Right lobe of liver (tissue), 6 donors: ENCODE measurements around the gene SYT15. TPM values are rescaled to one million over a fixed set of nuclear protein-coding genes. Genes with fewer than 3 reads are reported as not detected.
"Not testable (repeated sequence)": the region's sequence is repeated elsewhere in the genome, so short reads cannot be mapped to it uniquely, and the experiment has no call there.

Experiments
- ATAC-seq, 4 donors: fragments of 200-7000 bp; cut with Tn5 transposase; one replicate each; pipeline ENCODE4 v1.9.1; 2020; ENCODE audit warnings: mild to moderate bottlenecking in 4 of 4, moderate library complexity in 4 of 4
- DNase-seq, 3 donors: peaks; one replicate each; pipeline ENCODE4 v3.0.0-alpha.2; 2020
- H3K27ac ChIP-seq, 3 donors: fragments of 200-600 bp; one replicate each; pipeline ENCODE4 v1.8.0; 2022
- H3K27me3 ChIP-seq, 2 donors: fragments of 200-600 bp; one replicate each; pipeline ENCODE4 v1.8.0; 2022
- H3K36me3 ChIP-seq, 4 donors: fragments of 200-600 bp; sonication (generic) in 1 of 4; one replicate each; pipeline versions ENCODE4 v1.5.1 to v1.8.0; 2017 to 2022; ENCODE audit warnings: control low read depth in 1 of 4
- H3K4me1 ChIP-seq, 4 donors: fragments of 200-600 bp; sonication (generic) in 1 of 4; one replicate each; pipeline versions ENCODE4 v1.5.1 to v1.8.0; 2017 to 2022; ENCODE audit warnings: control low read depth in 1 of 4
- H3K4me3 ChIP-seq, 3 donors: fragments of 200-600 bp; one replicate each; pipeline ENCODE4 v1.8.0; 2022
- H3K9me3 ChIP-seq, 4 donors: fragments of 200-600 bp; sonication (generic) in 1 of 4; one replicate each; pipeline versions ENCODE4 v1.5.1 to v1.8.0; 2017 to 2022; ENCODE audit warnings: control low read depth in 1 of 4
- CTCF ChIP-seq, 4 donors: fragments of 200-600 bp in 3 of 4; fragments of 450-650 bp in 1 of 4; IDR thresholded peaks; one replicate each; pipeline versions ENCODE4 v1.5.1 to v1.8.0; 2016 to 2022; ENCODE audit warnings: antibody characterized with exemption in 4 of 4, mild to moderate bottlenecking in 2 of 4
- POLR2A ChIP-seq: fragments of 450-650 bp; IDR thresholded peaks from one replicate; pipeline ENCODE4 v1.6.1; 2017; ENCODE audit warnings: antibody characterized with exemption, mild to moderate bottlenecking
- WGBS: methylation state at CpG from one replicate; pipeline ENCODE4 v1.1.6; 2018; ENCODE audit warnings: low coverage, low lambda C conversion rate; ENCODE audit not compliant: insufficient coverage; ENCODE audit errors: missing lambda C conversion rate; 5-methylcytosine and 5-hydroxymethylcytosine counted together
- intact Hi-C, 2 donors: fragments of 100-400 bp; cut with DNase I; formaldehyde crosslinking; loops; one replicate each; pipeline versions ENCODE4 v1.11.2 to v1.14.1; 2022
- long read RNA-seq: library from polyadenylated mRNA; unstranded; transcript quantifications from one replicate; pipeline ENCODE4 v2.0.0, GENCODE V29; 2019
- total RNA-seq, 6 experiments: library from RNA; depleted of rRNA in 2 of 6; stranded (reverse); fragments of >200 nt in 2 of 6; fragmentation: NEBNext Ultra II Directional in 3 of 6; extraction: Animal tissue kit (Norgen Biotek cat#: 25700) in 3 of 6; gene quantifications; one replicate each; pipeline versions ENCODE4 v1.1.0 to v1.2.4, GENCODE V29; 2016 to 2023
- donor health status: DM: no; HTN: yes; CAD: no.
- donor health status: DM: no; HTN: no; CAD: no.
- donor health status: DM: no; HTN: no; CAD: no.
- donor health status: DM: no; HTN: yes; CAD: no.
- donor health status: DM: no; HTN: yes; CAD: no.

SYT15 gene
- total RNA-seq: 1 to 10 TPM in 2 of 6 experiments, under 1 TPM in 4; 0.43 to 1.3 (median 0.82) TPM
- long read RNA-seq: 0 reads

- H3K4me1 ChIP-seq, H3K27me3 ChIP-seq, H3K27ac ChIP-seq, intact Hi-C loops, DNase-seq, H3K36me3 ChIP-seq, H3K9me3 ChIP-seq, H3K4me3 ChIP-seq: not testable (repeated sequence)
- ATAC-seq: peak; percentile 21 to 52 (median 42)
- no CpG with 5 or more reads among the region's 68 CpGs for WGBS
Observed at GRCh38 chr10:46578474-46579178, at the start of gene SYT15. SYT15 (plus strand) TSS chr10:46579128; CDS start chr10:46579169, 41 bp downstream.

- H3K36me3 ChIP-seq, H3K9me3 ChIP-seq, H3K4me3 ChIP-seq, ATAC-seq, intact Hi-C loops, H3K4me1 ChIP-seq, H3K27ac ChIP-seq, H3K27me3 ChIP-seq: not testable (repeated sequence)
- DNase-seq: peak in 1 of 3 donors; percentile 8
- 70% methylated on average over 7 of the region's 7 CpGs for WGBS
Observed at GRCh38 chr10:46529742-46530141, 49.2 kb upstream of the SYT15 start.

GRCh38 chr10:46530249-46531186 lies 48.4 kb upstream of the SYT15 start:
- TF ChIP-seq CTCF (IDR thresholded peaks at IDR 0.05): no peak
- intact Hi-C loops: no loop called here
- Histone ChIP-seq H3K9me3 (no peaks in the 10 kb centered on the region), H3K36me3 (no peaks in the 10 kb centered on the region), H3K4me1 (no peaks in the 10 kb centered on the region), H3K27me3 (no peaks in the 10 kb centered on the region), H3K27ac (no peak overlapping the region), H3K4me3 (no peak overlapping the region)
- WGBS: 85% methylated on average over 18 of the region's 18 CpGs
- no peak for ATAC-seq
- DNase-seq: peak in 1 of 3 donors; percentile 10

GRCh38 chr10:46532256-46532655 lies 46.7 kb upstream of the SYT15 start:
- H3K36me3 ChIP-seq, H3K9me3 ChIP-seq, H3K27me3 ChIP-seq, H3K4me1 ChIP-seq, ATAC-seq, intact Hi-C loops, H3K4me3 ChIP-seq, H3K27ac ChIP-seq: not testable (repeated sequence)
- peak in 1 of 3 donors; percentile 9 for DNase-seq
- 37% methylated on average over 1 of the region's 1 CpG for WGBS

GRCh38 chr10:46534828-46535524 lies 44.0 kb upstream of the SYT15 start:
- no peaks in the 10 kb centered on the region for H3K27me3 ChIP-seq
- no peak for TF ChIP-seq POLR2A
- TF ChIP-seq CTCF (IDR thresholded peaks at IDR 0.05): no peak
- intact Hi-C loops: no loop called here
- DNase-seq (peak in 2 of 3 donors; percentile 4 to 45), ATAC-seq (peak in 2 of 4 donors; percentile 7 to 12)
- no peaks in the 10 kb centered on the region for H3K4me1 ChIP-seq
- no peak overlapping the region for H3K4me3 ChIP-seq
- H3K9me3 ChIP-seq: no peaks in the 10 kb centered on the region
- H3K36me3 ChIP-seq: no peaks in the 10 kb centered on the region
- no peak overlapping the region for H3K27ac ChIP-seq
- 59% methylated on average over 6 of the region's 6 CpGs for WGBS
